Progenitor cell of endocrine pancreas (in vitro differentiated cells): ENCODE measurements around the gene TPPP3. TPM values are rescaled to one million over a fixed set of nuclear protein-coding genes. Genes with fewer than 3 reads are reported as not detected.

Experiments
- DNase-seq: peaks from one replicate; pipeline ENCODE4 v3.0.0; 2021; ENCODE audit warnings: low spot score; ENCODE audit not compliant: unreplicated experiment
- H3K27ac Mint-ChIP-seq: 2 replicates; pipeline ENCODE4 v1.8.0; 2021; ENCODE audit warnings: mild to moderate bottlenecking, moderate library complexity, mixed read lengths
- H3K27me3 Mint-ChIP-seq: 2 replicates; pipeline ENCODE4 v1.8.0; 2021; ENCODE audit warnings: mixed read lengths
- H3K36me3 Mint-ChIP-seq: 2 replicates; pipeline ENCODE4 v1.8.0; 2022; ENCODE audit warnings: mixed read lengths; ENCODE audit not compliant: insufficient read depth
- H3K4me1 Mint-ChIP-seq: 2 replicates; pipeline ENCODE4 v1.8.0; 2021; ENCODE audit warnings: low read depth, mixed read lengths
- H3K4me3 Mint-ChIP-seq: 2 replicates; pipeline ENCODE4 v1.8.0; 2021; ENCODE audit warnings: low read depth, mild to moderate bottlenecking, moderate library complexity, mixed read lengths
- H3K9me3 Mint-ChIP-seq: 2 replicates; pipeline ENCODE4 v1.8.0; 2021; ENCODE audit warnings: low read depth, mixed read lengths
- total RNA-seq: library from RNA; stranded (reverse); gene quantifications from 2 replicates; pipeline ENCODE4 v1.2.1, GENCODE V29; 2021
- TF ChIP-seq, protein P1 (sequence below): fragments of 200-600 bp; sonication (generic); IDR thresholded peaks from one replicate; pipeline ENCODE4 v1.5.0; 2021; ENCODE audit warnings: antibody characterized with exemption, mild to moderate bottlenecking; ENCODE audit not compliant: unreplicated experiment

TPPP3 gene
- total RNA-seq, 1 donor from 2014 or later, result 17.5 TPM

GRCh38 chr16:67397036-67397801 is 3.9 kb upstream of the TPPP3 start:
- TF ChIP-seq, protein P1, sequence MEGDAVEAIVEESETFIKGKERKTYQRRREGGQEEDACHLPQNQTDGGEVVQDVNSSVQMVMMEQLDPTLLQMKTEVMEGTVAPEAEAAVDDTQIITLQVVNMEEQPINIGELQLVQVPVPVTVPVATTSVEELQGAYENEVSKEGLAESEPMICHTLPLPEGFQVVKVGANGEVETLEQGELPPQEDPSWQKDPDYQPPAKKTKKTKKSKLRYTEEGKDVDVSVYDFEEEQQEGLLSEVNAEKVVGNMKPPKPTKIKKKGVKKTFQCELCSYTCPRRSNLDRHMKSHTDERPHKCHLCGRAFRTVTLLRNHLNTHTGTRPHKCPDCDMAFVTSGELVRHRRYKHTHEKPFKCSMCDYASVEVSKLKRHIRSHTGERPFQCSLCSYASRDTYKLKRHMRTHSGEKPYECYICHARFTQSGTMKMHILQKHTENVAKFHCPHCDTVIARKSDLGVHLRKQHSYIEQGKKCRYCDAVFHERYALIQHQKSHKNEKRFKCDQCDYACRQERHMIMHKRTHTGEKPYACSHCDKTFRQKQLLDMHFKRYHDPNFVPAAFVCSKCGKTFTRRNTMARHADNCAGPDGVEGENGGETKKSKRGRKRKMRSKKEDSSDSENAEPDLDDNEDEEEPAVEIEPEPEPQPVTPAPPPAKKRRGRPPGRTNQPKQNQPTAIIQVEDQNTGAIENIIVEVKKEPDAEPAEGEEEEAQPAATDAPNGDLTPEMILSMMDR, result no peak
- H3K27ac Mint-ChIP-seq, result no peak overlapping the region
- H3K9me3 Mint-ChIP-seq, result no peaks in the 10 kb centered on the region
- no peaks in the 10 kb centered on the region for H3K36me3 Mint-ChIP-seq
- no peak for DNase-seq
- H3K27me3 Mint-ChIP-seq, result peaks cover 25% of the 10 kb centered on the region
- H3K4me1 Mint-ChIP-seq, result peaks cover 18% of the 10 kb centered on the region
- no peak overlapping the region for H3K4me3 Mint-ChIP-seq

DNA sequence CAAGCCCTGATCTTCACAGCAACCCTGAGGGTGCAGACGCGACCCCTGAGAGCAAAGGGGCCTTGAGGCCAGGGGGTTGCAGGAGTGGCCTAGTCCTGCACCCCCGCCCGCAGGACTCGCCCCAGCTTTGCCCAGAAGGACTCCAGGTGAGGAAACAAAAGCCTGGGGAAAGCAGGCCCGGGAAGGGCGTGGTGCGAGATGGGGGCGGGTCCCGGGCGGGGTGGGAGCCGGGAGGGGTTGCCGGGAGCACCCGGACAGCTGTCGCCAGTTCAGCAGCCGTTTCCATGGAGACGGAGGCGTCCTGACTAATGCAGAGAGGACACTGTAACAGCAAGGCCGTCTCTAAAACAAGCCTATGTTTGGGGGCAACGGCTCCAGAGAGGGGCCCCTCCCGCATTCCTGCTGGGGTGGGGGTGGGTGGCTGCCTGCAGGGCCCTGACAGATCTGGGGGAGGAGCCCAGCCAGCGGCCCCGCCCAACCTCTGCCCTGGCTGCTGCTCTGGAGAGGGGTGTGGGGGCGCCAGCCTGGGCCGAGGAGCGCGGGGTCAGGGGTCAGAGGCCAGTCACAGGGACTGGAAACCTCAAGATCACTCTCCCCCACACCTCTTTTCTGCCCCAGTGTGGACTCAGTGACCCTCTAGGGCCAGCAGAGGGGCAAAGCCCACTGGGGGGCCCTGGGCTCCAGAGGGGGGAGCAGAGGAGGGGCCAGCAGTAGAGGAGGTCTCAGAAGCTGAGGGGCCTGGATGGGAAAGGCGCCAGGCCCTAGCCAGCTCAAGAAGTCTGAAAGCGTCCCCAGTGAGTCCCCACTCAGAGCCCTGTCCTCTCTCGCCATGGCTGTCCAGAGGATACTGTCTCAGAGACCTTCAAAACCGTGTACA is 3.1 kb upstream of the TPPP3 start:
- Mint-ChIP-seq H3K27me3 (peaks cover 17% of the 10 kb centered on the region), H3K4me3 (no peak overlapping the region)
- TF ChIP-seq, protein P1, result no peak

DNA sequence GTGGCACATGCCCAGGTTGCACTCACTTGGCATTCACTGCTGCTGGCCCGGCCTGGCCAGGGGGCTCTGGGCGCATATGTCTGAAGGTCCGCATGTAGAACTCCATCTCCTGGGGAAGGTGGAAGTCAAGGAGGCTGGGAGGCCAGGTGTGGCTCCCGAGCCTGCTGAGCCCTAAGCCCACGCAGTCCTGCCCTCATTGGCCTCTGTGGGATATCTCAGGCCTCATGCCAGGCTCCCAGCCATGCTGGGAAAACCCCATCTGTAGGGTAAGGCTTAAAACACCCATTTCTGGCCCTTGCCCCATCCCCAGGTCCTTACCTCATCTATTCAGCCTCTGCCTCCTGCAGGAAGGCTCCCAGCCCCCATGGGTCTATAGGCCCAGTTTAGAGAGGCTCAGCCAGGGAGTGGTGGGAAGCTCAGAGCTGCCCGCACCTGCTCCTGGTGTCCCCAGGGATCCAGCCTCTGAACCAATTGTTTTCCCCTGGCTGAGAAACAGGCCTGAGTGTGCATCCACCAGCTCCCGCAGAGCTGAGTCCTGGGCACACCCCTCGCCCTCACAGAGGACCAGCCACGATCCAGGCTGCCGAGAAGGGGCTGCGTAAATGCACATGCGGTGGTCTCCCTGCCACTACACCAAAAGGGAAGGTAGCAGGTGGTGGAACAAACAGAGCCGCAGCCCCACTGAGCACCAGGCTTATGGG is 2.3 kb upstream of the TPPP3 start:
- TF ChIP-seq, protein P1, result no peak
- peaks cover 20% of the 10 kb centered on the region for H3K27me3 Mint-ChIP-seq
- no peak overlapping the region for H3K4me3 Mint-ChIP-seq
- H3K4me1 Mint-ChIP-seq, result peaks cover 16% of the 10 kb centered on the region
- peak overlapping the region; percentile 62 for H3K27ac Mint-ChIP-seq
- no peak for DNase-seq
- H3K36me3 Mint-ChIP-seq, result no peaks in the 10 kb centered on the region
- no peaks in the 10 kb centered on the region for H3K9me3 Mint-ChIP-seq

More for the DNA sequence above, 3.1 kb upstream of the TPPP3 start:
- Mint-ChIP-seq H3K27ac (peak overlapping the region; percentile 62), H3K9me3 (no peaks in the 10 kb centered on the region), H3K4me1 (peaks cover 16% of the 10 kb centered on the region), H3K36me3 (no peaks in the 10 kb centered on the region)
- DNase-seq, result no peak

DNA sequence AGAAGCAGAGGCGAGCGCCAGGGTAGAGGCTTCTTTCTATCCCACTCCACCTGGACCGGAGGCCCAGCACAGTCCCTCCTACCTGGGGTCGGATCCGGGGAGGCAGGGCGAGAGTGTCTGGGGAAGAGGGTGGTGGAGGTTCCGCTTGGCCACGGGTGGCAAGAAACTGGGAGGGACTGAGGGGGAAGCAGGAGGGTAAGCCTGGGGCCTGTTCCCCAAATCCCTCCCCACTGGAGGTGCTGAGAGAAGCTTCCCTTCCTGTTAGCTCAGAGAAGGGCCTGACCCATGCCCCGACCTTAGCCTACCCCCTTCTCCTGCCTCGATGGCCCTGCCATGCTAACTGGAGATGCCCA is 1.8 kb upstream of the TPPP3 start:
- no peaks in the 10 kb centered on the region for H3K9me3 Mint-ChIP-seq
- peaks cover 22% of the 10 kb centered on the region for H3K27me3 Mint-ChIP-seq
- TF ChIP-seq, protein P1, result no peak
- no peak for DNase-seq
- H3K4me1 Mint-ChIP-seq, result peaks cover 16% of the 10 kb centered on the region
- H3K36me3 Mint-ChIP-seq, result no peaks in the 10 kb centered on the region
- H3K27ac Mint-ChIP-seq, result no peak overlapping the region
- no peak overlapping the region for H3K4me3 Mint-ChIP-seq
